Nephron (organoid): ENCODE measurements around the gene LTB4R2.
A peak's percentile ranks its signal among the peaks of the same experiment; 100 is the strongest.

ENCODE experiments used
- H3K27ac Mint-ChIP-seq, 3 experiments: 2 replicates each; pipeline ENCODE4 v1.8.0; 2020; ENCODE audit warnings: mixed read lengths in 3 of 3, mild to moderate bottlenecking in 2 of 3, moderate library complexity in 1 of 3
- H3K27me3 Mint-ChIP-seq: 2 replicates; pipeline ENCODE4 v1.8.0; 2021; ENCODE audit warnings: low read depth, mild to moderate bottlenecking, moderate library complexity, mixed read lengths
- H3K36me3 Mint-ChIP-seq: 2 replicates; pipeline ENCODE4 v1.8.0; 2020; ENCODE audit warnings: low read depth, mixed read lengths
- H3K4me1 Mint-ChIP-seq: 2 replicates; pipeline ENCODE4 v1.8.0; 2020; ENCODE audit warnings: mixed read lengths
- H3K4me3 Mint-ChIP-seq, 3 experiments: 2 replicates each; pipeline ENCODE4 v1.8.0; 2020; ENCODE audit warnings: mild to moderate bottlenecking in 3 of 3, mixed read lengths in 3 of 3, moderate library complexity in 2 of 3
- H3K9me3 Mint-ChIP-seq: 2 replicates; pipeline ENCODE4 v1.8.0; 2020; ENCODE audit warnings: mixed read lengths
- TF ChIP-seq, protein P1 (sequence below), 3 experiments: fragments of 200-600 bp; sonication (generic); IDR thresholded peaks; one replicate each; pipeline ENCODE4 v1.5.0; 2021; ENCODE audit warnings: antibody characterized with exemption in 3 of 3; ENCODE audit not compliant: unreplicated experiment in 3 of 3

The LTB4R2 gene

DNA sequence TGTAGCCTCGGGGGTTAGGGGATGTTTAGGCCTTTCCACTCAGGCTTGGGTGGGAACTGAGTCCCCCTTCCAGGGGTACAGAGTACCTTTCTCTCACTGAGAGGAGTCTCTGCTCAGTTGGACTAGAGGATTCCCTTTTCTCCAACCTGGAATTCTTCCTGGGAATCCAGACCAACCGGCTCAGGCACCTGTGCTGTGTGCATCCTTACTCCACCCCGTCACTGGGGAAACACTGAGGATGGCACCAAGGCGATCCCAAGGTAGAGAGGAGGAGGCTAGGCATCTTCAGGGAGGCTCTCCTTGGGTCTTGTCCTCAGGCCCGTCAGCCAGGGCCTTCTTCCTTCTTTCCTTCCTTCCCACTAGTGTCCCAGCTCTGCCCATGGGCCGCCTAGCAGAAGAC, 46.1 kb upstream of the LTB4R2 start:
- Mint-ChIP-seq H3K4me1 (peaks cover 4% of the 10 kb centered on the region), H3K36me3 (peaks cover 5% of the 10 kb centered on the region), H3K27me3 (no peaks in the 10 kb centered on the region), H3K9me3 (no peaks in the 10 kb centered on the region), H3K27ac (peak overlapping the region in 1 of 3 experiments; percentile 48), H3K4me3 (no peak overlapping the region)
- TF ChIP-seq, protein P1, sequence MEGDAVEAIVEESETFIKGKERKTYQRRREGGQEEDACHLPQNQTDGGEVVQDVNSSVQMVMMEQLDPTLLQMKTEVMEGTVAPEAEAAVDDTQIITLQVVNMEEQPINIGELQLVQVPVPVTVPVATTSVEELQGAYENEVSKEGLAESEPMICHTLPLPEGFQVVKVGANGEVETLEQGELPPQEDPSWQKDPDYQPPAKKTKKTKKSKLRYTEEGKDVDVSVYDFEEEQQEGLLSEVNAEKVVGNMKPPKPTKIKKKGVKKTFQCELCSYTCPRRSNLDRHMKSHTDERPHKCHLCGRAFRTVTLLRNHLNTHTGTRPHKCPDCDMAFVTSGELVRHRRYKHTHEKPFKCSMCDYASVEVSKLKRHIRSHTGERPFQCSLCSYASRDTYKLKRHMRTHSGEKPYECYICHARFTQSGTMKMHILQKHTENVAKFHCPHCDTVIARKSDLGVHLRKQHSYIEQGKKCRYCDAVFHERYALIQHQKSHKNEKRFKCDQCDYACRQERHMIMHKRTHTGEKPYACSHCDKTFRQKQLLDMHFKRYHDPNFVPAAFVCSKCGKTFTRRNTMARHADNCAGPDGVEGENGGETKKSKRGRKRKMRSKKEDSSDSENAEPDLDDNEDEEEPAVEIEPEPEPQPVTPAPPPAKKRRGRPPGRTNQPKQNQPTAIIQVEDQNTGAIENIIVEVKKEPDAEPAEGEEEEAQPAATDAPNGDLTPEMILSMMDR (IDR thresholded peaks at IDR 0.05; ENCODE audit: unreplicated experiment in 3 of 3): no peak

DNA sequence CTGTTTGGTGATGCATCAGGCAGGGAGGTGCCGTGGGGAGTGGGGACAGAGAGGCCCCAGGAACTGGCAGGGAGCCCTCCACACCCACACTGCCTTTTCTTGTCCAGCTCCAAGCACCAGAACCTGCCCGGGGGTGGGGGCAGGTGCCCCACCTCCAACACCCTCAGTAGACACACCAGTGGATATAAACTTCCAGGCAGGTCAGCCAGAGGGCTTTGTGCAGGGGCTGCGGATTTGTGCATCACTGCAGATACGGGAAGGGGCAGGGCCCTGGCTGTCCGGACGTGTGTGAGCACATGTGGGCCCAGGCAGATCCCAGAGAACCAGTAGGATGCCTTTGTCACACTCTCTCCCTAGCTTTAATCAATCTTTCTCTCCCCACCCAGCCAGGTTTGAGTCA, 45.6 kb upstream of the LTB4R2 start:
- Mint-ChIP-seq H3K9me3 (no peaks in the 10 kb centered on the region), H3K4me3 (no peak overlapping the region), H3K27me3 (no peaks in the 10 kb centered on the region), H3K27ac (peak overlapping the region in 1 of 3 experiments; percentile 48), H3K36me3 (peaks cover 5% of the 10 kb centered on the region), H3K4me1 (peaks cover 4% of the 10 kb centered on the region)
- TF ChIP-seq, protein P1 (IDR thresholded peaks at IDR 0.05; ENCODE audit: unreplicated experiment in 3 of 3): no peak

DNA sequence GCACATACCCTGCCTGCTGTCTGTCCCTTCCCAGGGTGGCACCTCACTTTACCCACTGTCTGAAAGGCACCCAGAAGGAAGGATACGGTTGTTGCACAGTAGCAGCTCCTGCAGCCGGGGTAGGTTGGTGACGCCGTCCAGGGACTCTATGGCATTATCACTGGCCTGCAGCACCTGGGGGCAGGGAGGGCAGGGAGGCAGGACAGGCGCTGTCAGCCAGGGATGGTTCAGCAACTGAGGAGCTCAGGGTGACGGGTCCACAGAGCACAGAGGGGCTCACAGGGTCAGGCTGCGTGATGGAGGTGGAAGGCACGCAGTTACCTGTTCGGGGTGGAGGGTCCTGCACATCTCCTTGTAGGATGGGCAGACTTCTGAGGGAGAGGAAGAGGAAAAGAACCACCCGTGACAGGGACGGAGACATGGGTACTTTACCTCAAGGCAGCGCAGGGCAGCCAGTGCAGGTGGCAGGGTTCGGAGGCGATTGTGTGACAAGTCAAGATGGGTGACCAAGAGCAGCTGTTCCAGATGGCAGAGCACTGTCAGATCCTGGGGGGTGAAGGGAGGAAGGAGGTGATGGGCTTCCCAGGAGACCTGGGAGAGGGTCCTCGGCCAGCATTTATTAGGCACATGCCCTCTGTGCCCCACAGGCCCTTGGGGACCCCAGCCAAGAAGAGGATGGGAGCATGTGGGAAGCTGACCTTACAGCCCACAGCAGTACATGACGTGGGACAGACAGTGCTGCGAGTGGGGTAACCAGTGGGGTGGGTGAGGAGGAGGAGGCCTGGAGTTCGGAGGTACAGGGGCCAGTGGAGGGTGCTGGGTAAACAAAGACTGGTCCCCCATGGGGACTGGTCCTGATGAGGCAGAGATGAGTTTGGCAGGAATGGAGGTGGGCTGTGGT, 43.3 kb upstream of the LTB4R2 start:
- H3K27ac Mint-ChIP-seq: no peak overlapping the region
- H3K9me3 Mint-ChIP-seq: no peaks in the 10 kb centered on the region
- peaks cover 5% of the 10 kb centered on the region for H3K36me3 Mint-ChIP-seq
- TF ChIP-seq, protein P1 (IDR thresholded peaks at IDR 0.05; ENCODE audit: unreplicated experiment in 3 of 3): no peak
- peak overlapping the region in 1 of 3 experiments; percentile 35 for H3K4me3 Mint-ChIP-seq
- peaks cover 2% of the 10 kb centered on the region for H3K4me1 Mint-ChIP-seq
- H3K27me3 Mint-ChIP-seq: no peaks in the 10 kb centered on the region

DNA sequence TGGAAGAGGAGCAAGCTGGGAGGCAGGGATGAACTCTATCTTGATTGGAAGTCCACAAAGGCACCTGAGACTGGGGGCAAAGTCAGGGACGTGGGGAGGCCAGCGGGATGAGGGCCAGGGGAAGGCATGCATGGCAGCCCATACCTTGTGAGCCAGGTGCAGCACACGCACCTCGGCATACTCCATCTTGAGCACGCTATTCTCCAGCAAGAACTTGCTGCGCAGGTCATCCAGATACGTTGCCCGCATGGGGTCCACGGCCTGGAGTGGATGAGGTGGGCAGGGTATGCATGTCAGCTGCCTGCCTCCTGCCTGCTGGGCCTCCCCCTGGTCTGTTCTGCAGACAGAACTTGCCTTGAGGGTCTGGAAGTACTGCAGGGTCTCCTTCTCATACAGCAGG, 42.4 kb upstream of the LTB4R2 start:
- no peaks in the 10 kb centered on the region for H3K9me3 Mint-ChIP-seq
- no peaks in the 10 kb centered on the region for H3K27me3 Mint-ChIP-seq
- no peak overlapping the region for H3K27ac Mint-ChIP-seq
- peak overlapping the region; percentile 5 to 35 (median 21) for H3K4me3 Mint-ChIP-seq
- peaks cover 5% of the 10 kb centered on the region for H3K36me3 Mint-ChIP-seq
- peaks cover 12% of the 10 kb centered on the region for H3K4me1 Mint-ChIP-seq
- TF ChIP-seq, protein P1 (IDR thresholded peaks at IDR 0.05; ENCODE audit: unreplicated experiment in 3 of 3): no peak

DNA sequence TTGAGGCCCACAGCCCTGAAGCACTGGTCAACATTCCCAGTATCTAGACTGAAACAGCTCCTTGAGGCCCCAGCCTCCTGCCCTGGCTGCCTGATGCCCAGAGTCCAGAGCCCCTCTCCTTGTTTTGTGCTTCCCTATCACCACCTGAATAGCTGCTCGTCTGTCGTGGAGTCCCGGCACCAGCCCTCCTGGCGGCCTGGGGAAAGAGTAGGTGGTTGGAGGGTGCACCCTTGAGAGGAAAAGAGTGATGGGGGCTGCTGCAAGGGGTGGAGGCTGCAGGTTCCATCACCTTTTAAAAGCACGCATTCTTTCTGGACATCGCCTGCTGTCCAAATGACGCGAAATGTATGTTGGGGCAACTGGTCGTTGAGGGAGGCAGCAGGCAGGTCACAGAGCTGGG, 41.7 kb upstream of the LTB4R2 start:
- Mint-ChIP-seq H3K9me3 (no peaks in the 10 kb centered on the region), H3K4me1 (peaks cover 14% of the 10 kb centered on the region), H3K27me3 (no peaks in the 10 kb centered on the region), H3K36me3 (peaks cover 5% of the 10 kb centered on the region), H3K27ac (no peak overlapping the region), H3K4me3 (no peak overlapping the region)
- TF ChIP-seq, protein P1 (IDR thresholded peaks at IDR 0.05; ENCODE audit: unreplicated experiment in 3 of 3): no peak

DNA sequence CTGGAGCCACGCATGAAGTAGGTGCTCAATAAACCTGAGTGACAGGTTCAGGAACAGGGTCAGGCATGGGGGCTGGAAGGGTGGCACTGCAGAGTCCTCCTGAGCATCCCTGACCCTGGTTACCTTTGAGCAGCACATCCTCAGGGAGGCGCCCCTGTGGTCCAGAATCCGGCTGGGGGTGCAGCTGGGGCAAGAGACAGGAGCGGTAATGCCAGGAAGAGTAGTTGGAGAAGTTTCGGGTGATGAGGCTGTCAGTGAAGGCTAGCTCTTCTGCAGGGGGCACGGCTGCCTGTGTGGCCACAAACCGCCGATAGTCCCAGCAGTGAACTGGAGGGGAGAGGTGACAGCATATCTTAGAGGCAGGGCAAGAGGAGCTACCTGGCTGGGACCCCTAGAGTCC, 40.6 kb upstream of the LTB4R2 start:
- Mint-ChIP-seq H3K4me3 (peak overlapping the region; percentile 57 to 74 (median 66)), H3K27me3 (no peaks in the 10 kb centered on the region), H3K9me3 (no peaks in the 10 kb centered on the region), H3K27ac (no peak overlapping the region), H3K36me3 (peaks cover 5% of the 10 kb centered on the region), H3K4me1 (peaks cover 14% of the 10 kb centered on the region)
- TF ChIP-seq, protein P1 (IDR thresholded peaks at IDR 0.05; ENCODE audit: unreplicated experiment in 3 of 3): no peak
